IMR-90 (cell line): ENCODE results near the gene SLC2A11.

ENCODE experiments used
- BHLHE40 ChIP-seq: fragments of 150-350 bp; IDR thresholded peaks from 2 replicates; pipeline ENCODE4 v1.6.1; 2016; ENCODE audit warnings: mild to moderate bottlenecking, low read depth, low read length
- CEBPB ChIP-seq: IDR thresholded peaks from 2 replicates; pipeline ENCODE4 v1.6.1; 2012; ENCODE audit warnings: low read depth, low read length, improper control_type of control experiment
- CHD1 ChIP-seq: IDR thresholded peaks from 2 replicates; pipeline ENCODE4 v1.6.1; 2012; ENCODE audit warnings: low read depth, low read length, improper control_type of control experiment
- ELK1 ChIP-seq: fragments of 150-350 bp; IDR thresholded peaks from 2 replicates; pipeline ENCODE4 v1.6.1; 2016; ENCODE audit warnings: low read depth, mild to moderate bottlenecking, low read length, moderate library complexity, borderline replicate concordance
- FOS ChIP-seq: fragments of 150-350 bp; IDR thresholded peaks from 2 replicates; pipeline ENCODE4 v1.6.1; 2016; ENCODE audit warnings: low read depth, low read length
- MAFK ChIP-seq: IDR thresholded peaks from 2 replicates; pipeline ENCODE4 v1.6.1; 2012; ENCODE audit warnings: low read depth, low read length, improper control_type of control experiment
- MAZ ChIP-seq: IDR thresholded peaks from 2 replicates; pipeline ENCODE4 v1.6.1; 2012; ENCODE audit warnings: low read depth, mild to moderate bottlenecking, low read length, improper control_type of control experiment, moderate library complexity, borderline replicate concordance
- MXI1 ChIP-seq: IDR thresholded peaks from 2 replicates; pipeline ENCODE4 v1.6.1; 2012; ENCODE audit warnings: low read depth, mild to moderate bottlenecking, low read length, moderate library complexity, borderline replicate concordance
- POLR2A ChIP-seq: IDR thresholded peaks from 2 replicates; pipeline ENCODE4 v1.6.1; 2012; ENCODE audit warnings: mild to moderate bottlenecking, low read depth, low read length
- RAD21 ChIP-seq: IDR thresholded peaks from 2 replicates; pipeline ENCODE4 v1.6.1; 2012; ENCODE audit warnings: low read length, improper control_type of control experiment
- RCOR1 ChIP-seq: IDR thresholded peaks from 2 replicates; pipeline ENCODE4 v1.6.1; 2012; ENCODE audit warnings: mild to moderate bottlenecking, low read length, improper control_type of control experiment; ENCODE audit not compliant: insufficient replicate concordance
- SMC3 ChIP-seq: fragments of 150-350 bp; IDR thresholded peaks from 2 replicates; pipeline ENCODE4 v1.6.1; 2016; ENCODE audit warnings: low read depth, mild to moderate bottlenecking, antibody characterized with exemption, low read length, moderate library complexity
- TF ChIP-seq, protein P1 (sequence below): conservative IDR thresholded peaks from 2 replicates; pipeline ENCODE4 v1.5.1; 2012; ENCODE audit warnings: mild to moderate bottlenecking, low read depth, low read length, improper control_type of control experiment
- TF ChIP-seq, protein P2 (sequence below): fragments of 150-350 bp; IDR thresholded peaks from 2 replicates; pipeline ENCODE4 v1.6.1; 2017; ENCODE audit warnings: mild to moderate bottlenecking, antibody characterized with exemption, low read length, low read depth

DNA sequence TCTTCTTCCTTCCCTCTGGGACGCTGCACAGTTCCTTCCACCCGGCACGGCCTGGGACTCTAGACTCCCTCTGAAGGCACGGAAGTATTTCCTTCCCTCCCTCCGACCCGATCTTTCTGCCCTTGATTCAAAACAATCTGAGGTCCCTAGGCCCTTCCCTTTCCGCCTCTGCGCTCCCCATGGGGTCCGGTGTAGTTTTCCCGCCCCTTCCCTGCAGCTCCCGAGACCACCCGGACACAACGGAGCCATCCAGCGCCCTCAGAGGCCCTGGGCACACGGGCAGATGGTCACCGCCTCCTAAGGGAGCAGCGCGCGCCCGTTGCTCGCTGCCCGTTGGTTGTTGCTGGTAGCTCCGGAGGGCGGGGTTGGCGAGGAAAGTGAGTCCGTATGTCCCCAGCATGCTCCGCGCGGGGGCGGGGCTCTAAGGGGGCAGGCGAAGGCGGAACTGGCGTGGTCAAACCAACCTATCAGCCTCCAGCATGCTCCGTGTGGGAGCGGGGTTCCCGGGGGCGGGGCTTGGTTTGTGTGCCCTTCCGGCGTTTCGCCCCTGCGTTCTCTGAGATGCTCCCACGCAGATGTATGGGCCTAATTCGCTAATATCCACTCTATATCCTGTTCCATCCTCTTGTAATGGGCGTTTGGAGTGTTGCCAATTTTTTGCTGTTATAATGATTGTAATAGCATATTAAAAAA lies 56.1 kb downstream of the SLC2A11 start:
- TF ChIP-seq RAD21 (no peak), ELK1 (no peak), BHLHE40 (no peak), FOS (no peak), POLR2A (peak; percentile 92), SMC3 (no peak), RCOR1 (no peak), MAFK (no peak), CHD1 (no peak), MXI1 (peak; percentile 77; the same call in 1 of the 2 replicates), MAZ (peak; percentile 93; the same call in 1 of the 2 replicates), CEBPB (no peak)
- TF ChIP-seq, protein P1, sequence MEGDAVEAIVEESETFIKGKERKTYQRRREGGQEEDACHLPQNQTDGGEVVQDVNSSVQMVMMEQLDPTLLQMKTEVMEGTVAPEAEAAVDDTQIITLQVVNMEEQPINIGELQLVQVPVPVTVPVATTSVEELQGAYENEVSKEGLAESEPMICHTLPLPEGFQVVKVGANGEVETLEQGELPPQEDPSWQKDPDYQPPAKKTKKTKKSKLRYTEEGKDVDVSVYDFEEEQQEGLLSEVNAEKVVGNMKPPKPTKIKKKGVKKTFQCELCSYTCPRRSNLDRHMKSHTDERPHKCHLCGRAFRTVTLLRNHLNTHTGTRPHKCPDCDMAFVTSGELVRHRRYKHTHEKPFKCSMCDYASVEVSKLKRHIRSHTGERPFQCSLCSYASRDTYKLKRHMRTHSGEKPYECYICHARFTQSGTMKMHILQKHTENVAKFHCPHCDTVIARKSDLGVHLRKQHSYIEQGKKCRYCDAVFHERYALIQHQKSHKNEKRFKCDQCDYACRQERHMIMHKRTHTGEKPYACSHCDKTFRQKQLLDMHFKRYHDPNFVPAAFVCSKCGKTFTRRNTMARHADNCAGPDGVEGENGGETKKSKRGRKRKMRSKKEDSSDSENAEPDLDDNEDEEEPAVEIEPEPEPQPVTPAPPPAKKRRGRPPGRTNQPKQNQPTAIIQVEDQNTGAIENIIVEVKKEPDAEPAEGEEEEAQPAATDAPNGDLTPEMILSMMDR: no peak
- TF ChIP-seq, protein P2, sequence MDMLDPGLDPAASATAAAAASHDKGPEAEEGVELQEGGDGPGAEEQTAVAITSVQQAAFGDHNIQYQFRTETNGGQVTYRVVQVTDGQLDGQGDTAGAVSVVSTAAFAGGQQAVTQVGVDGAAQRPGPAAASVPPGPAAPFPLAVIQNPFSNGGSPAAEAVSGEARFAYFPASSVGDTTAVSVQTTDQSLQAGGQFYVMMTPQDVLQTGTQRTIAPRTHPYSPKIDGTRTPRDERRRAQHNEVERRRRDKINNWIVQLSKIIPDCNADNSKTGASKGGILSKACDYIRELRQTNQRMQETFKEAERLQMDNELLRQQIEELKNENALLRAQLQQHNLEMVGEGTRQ: no peak
